HG02840 (cell line): Measurements from ENCODE around the gene SAG.
"Not testable (repeated sequence)": the region's sequence is repeated elsewhere in the genome, so short reads cannot be mapped to it uniquely, and the experiment has no call there.

ENCODE experiments used
- ATAC-seq: cut with Tn5 transposase; IDR thresholded peaks from one replicate; pipeline ENCODE4 v1.9.1; 2021; ENCODE audit warnings: mild to moderate bottlenecking, moderate library complexity, moderate number of reproducible peaks; ENCODE audit not compliant: unreplicated experiment, low FRiP score

The SAG gene

DNA sequence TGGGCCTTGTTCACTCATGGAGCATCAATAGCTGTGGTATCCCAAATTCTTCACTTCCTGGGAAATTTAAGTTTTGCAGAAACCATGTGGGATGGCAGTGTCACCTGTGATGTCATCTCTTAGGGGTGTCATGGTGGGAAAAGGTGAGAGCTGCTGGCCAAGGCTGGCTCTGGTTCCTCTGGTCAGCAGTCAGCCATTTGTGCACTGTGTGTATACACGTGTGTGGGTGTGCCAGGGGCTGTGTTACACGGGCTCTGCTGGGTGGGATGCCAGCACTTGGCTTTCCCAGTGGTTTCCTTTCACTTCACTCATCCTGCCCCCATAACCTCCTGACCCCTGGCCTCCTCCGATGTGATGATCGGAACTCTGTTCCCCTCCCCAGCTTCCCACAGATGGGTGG, 21.3 kb downstream of the SAG start:
- ATAC-seq: no peak

DNA sequence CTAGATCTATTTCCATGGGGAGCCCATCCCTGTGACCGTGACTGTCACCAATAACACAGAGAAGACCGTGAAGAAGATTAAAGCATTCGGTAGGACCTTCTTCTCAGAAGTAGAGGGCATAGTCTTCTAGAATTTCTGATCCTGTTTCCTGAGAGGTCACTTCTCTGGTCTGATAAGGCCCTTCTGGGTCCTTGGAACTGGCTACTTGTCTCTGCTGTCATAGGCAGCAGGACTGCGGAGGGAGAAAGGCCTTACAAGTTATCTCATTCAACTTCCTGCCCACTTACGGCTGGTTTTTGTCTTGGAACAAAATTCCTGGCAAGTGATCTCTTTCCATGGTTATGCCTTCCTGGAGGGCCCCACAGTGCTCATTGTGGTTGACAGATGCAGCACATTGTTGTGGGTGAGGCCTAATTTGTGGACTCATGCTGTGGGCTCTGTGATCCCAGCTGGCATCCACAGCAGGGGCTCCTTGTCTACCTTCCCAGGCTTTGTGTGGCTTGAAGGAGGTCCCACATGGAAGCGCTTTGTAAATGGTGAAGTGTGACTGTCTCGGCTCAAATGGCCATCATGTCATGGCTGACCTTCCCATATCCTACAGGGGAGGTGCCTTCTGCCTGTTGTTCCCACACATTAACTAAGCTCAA, 22.0 kb downstream of the SAG start:
- ATAC-seq: no peak

DNA sequence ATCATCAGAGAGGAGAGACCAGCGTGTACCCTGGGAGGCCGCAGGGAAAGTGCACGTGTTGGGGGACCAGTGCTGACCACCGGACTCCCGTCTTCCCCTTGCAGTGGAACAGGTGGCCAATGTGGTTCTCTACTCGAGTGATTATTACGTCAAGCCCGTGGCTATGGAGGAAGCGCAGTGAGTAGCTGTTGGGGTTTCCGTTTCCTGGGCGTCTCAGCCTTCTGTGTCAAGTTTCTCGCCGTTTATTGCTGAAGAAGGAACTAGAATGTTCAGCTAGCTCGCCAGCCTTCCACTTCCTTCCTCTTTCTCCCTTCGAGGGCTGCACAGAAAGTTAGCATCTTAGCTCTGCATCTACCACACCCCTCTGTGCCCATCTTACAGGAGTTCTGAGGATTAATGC, 23.9 kb downstream of the SAG start:
- peak; percentile 87 for ATAC-seq

DNA sequence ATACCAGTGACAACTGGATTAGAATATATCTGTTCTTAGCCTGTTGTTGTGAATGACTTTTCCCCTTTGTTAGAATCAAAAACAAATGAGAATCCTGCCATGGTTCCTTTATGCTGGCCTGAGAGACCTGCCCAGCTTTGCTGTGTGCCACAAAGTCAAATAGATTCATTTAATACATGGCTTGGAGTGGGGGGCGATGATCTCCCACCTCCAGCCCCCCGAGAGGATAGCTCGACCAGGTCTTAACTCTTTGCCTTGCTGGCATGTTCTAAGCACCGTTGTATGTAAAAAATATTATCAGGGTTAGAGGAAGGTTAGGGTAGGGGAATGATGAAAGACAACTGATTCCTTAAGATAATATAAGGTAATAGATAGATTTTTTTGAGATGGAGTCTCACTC, 24.5 kb downstream of the SAG start:
- ATAC-seq: no peak

DNA sequence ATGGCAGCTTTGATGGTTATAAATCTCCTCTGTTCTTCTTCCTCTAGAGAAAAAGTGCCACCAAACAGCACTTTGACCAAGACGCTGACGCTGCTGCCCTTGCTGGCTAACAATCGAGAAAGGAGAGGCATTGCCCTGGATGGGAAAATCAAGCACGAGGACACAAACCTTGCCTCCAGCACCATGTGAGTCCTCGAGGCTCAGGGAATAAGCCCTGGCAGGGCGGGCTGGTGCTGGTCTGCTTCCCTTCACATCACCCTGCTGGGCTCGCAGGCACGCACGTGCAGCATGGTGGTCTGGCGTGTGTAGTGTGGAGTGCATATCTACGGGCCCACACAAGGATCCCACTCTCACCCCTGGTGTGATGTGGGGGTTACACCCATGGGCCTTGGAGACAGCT, 27.3 kb downstream of the SAG start:
- no peak for ATAC-seq

DNA sequence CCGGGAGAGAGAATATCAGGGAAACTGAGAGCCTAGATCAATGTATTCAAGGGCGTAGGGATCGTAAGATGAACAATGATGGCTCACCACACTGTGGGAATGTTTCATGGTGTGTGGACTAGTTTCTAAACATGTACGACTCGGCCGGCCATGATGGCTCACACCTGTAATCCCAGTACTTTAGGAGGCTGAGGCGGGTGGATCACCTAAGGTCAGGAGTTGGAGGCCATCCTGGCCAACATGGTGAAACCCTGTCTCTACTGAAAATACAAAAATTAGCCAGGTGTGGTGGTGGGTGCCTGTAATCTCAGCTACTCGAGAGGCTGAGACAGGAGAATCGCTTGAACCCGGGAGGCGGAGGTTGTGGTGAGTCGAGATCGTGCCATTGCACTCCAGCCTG, 28.5 kb downstream of the SAG start:
- ATAC-seq: not testable (repeated sequence)

DNA sequence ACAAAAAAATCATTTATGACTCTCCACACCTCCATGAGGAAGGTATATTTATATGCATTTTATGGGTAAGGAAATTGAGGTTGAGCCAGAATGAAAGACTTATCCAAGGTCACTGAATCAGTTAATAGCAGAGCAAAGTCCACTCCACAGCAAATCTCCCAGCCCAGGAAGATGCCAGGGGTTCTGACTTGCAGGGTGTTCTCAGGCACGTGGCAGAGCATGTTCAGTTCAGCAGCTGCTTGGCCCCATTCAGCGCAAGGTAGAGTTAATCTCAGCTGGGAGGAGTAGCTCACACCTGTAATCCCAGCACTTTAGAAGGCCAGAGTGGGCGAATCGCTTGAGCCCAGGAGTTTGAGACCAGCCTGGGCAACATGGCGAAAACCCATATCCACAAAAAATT, 28.9 kb downstream of the SAG start:
- ATAC-seq: no peak

DNA sequence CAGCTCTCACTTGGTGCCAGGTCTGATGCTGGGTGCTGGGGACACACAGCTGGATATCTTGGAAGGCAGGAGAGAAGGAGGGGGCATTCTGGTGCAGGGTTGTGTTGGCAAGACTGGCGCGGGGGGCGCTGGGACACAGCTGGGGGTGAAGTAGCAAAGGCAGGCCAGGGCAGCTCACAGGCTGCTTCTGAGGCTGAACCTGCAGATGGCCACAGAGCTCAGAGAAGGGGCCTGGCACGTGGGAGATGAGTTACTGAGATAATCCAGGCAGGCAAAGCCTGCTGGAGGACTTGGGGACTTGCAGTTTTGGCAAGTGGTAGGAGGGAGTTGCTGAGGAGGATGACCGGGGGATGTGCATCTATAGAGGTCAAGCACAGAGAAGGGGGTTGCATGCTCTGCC, 30.4 kb downstream of the SAG start:
- no peak for ATAC-seq

DNA sequence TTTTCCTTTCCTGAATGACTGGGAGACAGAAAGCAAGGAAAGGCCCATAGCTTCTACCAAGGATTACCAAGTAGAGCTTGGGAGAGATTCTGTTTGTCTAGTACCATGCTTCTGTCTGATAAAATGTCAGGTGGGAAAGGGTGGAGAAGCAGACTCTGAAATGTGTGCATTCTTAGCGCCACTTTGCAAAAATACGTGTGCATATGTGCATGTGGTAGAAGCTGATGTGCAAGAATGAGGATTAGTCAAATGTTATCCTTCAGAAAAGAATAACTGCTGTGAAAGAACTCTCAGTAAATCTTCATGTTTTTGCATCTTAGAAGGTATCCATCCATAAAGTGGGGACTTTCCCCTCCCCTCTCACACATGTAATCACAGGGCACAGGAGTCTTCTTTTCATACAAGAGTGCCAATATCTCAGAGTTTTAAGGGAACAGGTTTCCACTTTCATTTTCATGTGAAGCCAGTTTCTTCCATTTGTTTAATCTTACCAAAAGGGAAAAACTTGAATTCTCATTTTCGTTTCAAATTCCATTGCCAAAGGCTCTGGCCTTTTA, 31.3 kb downstream of the SAG start:
- ATAC-seq: no peak

DNA sequence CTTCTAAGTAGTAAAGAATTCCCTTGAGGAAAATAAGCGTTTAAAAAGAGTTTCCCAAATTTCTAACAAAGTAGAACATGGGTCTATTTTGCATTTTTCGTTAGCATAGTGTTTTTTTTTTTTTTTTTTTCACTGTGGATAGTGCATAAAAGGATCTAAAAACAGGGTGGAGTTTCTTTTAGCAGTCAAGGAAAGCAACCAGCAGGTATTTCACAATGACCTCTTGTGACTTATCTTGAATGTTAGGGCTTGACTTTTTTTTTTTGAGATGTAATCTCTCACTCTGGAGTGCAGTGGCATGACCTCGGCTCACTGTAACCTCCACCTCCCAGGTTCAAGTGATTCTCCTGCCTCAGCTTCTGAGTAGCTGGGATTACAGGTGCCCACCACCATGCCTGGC, 31.8 kb downstream of the SAG start:
- ATAC-seq: no peak

DNA sequence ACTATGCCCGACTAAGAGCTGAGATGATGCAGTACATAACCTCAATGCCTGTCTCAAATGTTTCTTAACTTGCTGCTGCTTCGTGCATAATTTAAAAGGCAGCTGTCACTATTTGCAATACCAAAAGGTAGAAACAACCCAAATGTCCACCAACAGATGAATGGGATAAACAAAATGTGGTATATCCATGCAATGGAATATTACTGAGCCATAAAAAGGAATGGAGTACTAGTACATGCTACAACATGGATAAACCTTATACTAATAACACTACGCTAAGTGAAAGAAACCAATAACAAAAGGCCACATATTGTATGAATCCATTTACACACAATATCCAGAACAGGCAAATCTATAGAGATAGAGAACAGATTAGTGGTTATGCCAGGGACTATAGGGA, 33.7 kb downstream of the SAG start:
- no peak for ATAC-seq

DNA sequence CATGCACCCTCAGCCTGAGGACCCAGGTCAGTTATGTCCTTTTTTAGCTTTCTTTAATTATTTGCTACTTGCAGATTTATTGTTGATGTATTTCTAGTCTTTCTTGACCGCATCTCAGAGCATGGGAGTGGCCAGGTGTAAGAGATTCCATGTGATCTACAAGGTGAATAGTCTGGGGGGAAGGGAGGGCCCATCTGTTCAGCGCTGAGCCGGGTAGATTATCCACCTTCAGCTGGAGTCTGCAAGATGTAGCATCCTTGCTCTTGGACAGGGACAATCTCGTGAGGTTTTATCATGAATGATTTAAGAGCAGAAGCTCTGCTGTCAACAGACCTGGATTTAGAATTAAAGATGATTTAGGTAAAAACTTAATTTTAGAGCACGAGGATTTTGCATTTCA, 34.7 kb downstream of the SAG start:
- ATAC-seq: no peak

DNA sequence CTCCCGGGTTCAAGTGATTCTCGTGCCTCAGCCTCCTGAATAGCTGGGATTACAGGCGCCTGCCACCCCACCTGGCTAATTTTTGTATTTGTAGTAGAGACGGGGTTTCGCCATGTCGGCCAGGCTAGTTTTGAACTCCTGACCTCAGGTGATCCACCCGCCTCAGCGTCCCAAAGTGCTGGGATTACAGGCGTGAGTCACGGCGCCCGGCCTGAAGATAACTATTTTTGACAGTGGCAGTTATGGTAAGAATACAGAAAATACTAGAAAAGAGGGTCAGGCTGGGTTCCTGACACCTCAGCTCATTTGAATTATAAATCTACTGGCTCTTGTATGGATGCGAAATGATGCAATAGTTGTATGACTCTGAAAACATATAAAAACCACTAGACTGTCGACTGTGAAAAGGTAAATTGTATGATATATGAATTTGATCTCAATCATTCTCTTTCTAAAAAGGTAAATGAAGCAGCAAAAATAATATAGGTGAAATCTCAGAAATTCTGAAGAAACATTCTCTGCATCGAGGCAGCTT, 35.6 kb downstream of the SAG start:
- ATAC-seq: no peak

DNA sequence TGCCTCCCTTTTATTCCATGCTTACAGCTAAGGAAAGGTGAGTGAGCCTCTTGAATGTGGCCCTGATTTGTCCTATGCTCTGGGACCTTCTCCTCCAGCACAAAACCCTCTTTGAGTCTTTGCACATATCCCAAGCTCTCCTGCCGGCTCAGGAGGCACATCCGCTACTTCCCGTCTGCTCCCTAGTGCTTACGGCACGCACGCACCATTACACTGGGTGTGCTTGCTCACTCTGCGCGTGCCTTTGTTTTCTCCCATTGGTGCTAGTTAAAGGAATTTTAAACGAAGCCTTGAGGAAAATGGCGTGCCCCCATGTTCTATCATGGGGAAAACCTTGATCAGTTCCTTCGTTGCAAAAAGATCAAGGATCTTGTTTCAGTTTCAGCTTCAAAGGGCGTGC, 38.8 kb downstream of the SAG start:
- no peak for ATAC-seq

DNA sequence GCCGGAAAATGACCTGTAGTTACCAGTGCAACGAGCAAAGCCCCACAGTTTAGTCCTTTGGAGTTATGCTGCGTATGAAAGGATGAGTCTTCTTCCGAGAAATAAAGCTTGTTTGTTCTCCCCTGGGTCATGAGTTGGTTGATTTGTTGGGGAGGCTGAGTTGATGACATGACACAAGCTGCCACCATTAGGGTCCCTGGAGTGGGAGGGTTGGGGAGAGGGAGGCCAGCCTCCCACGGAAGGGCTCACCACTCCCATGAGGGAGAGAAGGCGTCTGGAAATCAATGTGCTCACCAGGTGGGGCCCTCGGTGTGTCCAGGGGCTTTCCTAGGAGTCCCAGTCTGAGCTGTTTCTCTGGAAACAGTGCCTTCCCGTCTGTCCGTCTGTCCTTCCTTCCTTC, 39.3 kb downstream of the SAG start:
- ATAC-seq: no peak

DNA sequence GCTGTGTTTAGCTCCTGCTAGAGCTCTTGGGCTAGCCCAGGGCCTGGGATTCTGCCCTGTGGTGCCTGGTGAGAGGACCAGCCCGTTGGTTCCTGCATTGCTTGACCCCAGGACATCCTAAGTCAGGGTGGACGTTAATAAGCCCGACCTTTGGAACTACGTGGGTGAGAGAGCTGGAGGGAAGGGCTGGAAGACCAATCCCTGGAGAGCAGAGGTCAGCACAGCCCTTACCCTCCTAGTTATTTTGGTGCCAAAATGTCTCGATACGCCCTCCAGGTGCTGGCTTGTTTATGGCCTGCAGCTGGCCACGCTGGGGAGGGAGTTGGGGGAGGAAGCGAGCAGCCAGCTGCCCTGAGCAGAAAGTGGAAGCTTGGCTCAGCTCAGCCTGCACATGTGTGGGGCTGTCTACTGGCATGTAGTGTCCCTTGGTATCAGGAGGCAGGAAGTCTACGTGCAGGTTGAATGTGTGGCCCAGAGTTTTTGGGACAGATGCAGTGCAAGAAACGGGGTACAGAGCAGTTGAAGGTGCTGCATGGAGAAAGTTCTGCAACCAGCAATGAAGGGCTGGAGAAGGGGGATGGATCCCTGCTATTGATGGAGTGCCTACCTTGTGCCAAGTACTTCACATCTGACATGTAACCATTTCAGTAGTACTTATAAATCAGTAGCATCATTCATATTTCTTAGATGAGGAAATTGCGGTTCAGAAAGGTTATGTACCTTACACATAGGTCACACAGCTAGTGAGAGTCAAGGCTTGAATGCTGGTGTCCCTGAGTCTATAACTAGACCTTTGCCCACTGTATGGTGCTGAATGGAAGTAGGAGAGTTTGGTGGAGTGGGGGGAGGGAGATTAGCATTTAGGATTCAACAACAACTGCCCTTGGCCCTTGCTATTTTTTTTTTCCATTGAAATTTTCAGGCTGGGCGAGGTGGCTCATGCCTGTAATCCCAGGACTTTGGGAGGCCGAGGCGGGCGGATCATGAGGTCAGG, 41.7 kb downstream of the SAG start:
- ATAC-seq: no peak

DNA sequence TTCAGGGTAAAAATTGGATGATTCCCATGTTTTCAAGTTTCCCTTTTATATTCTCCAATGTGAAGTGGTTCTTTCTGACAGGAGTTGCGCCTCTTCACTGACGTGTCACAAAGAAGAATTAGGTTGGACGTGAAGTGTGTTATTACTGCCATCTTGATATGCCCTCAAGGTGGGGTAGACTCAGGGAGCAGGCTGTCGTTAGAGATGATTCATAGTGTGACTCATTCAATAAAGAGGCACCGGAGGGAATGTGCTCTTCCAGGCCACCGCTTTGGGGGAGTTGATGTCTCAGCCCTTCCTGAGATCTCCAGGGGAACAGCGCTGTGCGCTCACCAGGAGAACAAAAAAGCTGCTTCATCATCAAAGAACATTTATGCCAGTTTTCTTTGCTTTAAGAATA, 43.1 kb downstream of the SAG start:
- no peak for ATAC-seq

DNA sequence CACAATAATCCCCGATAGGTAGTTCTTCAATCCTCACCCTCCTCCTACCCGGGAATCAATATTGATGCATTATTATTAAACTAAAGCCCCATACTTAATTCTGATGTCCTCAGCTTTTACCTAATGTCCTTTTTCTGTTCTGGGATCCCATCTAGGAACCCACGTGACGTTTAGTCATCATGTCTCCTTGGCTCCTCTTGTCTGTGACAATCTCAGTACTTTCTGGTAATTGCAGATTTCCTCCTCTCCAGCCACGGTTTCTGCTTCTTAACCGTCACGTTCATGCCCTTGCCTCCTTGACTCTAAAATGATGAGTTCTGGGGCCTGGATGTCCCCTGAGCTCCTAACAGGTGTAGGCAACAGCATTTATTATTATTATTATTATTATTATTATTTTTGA, 43.8 kb downstream of the SAG start:
- no peak for ATAC-seq

DNA sequence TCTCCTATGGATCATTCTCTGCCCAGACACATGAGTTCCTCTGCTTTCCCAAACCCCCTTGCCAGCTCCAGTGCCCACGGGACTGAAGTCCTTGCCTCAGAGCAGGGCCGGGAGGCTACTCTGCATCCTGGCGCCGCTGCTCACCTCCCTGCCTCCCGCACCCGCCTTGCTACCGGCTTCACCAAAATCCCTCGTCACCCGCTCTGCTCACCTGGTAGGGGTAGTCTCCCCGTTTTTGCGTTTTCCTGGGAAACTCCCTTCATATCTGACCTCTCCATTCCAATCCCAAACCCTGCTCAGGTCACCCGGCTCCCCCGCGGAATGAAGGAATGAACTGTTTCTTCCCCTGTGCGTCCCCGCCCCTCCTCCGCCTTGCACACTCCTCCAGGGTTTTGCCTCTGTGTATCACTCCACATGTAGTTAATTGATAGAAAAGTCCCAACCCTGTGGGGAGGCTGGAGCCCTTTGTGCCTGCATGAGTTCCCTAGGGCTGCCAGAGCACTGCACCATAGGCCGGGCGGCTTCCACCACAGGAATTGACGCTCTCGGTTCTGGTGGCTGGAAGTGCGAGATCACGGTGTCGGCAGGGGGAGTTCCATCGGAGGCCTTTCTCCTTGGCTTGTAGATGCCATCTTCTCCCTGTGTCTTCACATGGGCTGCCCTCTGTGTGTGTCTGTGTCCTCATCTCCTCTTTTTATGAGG, 44.7 kb downstream of the SAG start:
- ATAC-seq: no peak

DNA sequence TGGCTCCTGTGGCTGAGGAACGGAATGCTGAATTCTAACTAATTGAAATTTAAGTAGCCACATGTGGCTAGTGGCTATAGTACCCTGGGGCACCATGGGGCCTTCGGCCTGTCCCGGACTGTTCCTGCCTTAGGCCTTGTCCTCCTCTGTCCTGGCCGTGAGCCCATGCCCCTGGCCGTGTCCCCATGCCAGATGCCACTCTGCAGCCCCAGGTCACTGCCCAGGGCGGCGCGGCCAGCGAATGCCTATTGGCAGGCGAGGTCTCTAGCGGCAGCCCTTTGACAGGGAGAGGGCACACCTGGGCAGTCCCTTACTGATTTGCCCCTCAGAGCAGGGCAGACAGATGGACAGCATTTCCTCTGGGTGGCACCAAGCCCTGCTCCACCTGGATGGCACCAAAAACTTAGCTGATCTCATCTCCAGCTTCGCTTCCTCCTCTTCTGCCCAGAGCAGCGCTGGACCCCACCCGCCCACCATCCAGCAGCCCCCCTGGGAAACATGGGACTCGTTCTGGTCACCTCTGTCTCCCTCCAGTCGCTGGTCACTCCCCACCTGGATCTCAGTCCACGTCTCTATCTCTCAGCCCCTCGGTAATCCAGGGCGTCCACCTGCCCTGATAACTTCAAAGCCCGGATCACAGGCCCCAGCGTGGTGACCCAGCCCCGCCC, 45.6 kb downstream of the SAG start:
- ATAC-seq: no peak
